HG02610 (cell line): ENCODE data around the gene TMEM127.
"Not testable (repeated sequence)": the region's sequence is repeated elsewhere in the genome, so short reads cannot be mapped to it uniquely, and the experiment has no call there.

Experiments
- ATAC-seq: cut with Tn5 transposase; IDR thresholded peaks from one replicate; pipeline ENCODE4 v1.9.1; 2021; ENCODE audit warnings: mild to moderate bottlenecking, moderate library complexity; ENCODE audit not compliant: unreplicated experiment

The TMEM127 gene

DNA sequence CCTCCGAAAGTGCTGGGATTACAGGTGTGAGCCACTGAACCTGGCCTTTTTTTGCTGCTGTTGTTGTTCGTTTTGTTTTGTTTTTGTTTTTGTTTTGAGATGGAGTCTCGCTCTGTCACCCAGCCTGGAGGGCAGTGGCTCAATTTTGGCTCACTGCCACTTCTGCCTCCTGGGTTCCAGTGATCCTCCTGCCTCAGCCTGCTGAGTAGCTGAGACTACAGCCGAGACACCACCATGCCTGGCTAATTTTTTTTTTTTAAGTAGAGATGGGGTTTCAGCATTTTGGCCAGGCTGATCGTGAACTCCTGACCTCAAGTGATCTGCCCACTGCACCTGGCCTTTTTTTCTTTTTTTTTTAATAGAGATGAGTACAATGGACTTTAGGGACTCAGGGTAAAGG is 22.0 kb downstream of the TMEM127 start:
- ATAC-seq: no peak

DNA sequence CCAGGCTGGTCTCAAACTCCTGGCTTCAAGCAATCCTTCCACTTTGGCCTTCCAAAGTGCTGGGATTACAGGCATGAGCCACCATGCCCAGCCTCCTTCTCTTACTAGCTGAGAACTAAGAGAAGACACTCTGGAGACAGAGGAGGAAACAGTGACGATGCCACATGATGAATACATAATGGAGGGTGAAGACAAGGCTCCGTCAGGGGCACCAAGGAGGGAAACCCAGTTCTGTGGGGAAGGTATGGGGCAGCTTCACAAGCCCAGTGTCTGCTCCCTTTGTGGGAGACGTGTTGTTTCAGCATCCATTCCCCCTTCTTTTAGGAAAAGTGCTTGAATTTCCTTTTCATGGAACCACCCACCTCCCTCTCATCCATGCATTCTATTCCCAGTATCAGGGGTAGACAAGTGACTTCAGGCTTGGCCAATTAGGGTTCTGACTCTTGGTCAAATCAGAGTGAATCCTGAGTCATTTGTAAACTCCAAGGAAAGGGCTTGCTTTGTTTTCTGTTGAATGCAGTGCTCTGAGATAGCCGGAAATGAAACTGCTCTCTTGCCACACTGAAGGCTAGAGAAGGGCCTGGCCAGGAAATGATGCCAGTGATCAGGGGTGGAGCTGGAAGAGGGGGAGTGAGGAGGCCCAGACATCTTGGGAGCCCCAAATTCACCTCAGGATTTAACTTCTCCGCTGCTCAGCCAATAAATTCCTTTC is 23.7 kb downstream of the TMEM127 start:
- ATAC-seq: peak; percentile 91

DNA sequence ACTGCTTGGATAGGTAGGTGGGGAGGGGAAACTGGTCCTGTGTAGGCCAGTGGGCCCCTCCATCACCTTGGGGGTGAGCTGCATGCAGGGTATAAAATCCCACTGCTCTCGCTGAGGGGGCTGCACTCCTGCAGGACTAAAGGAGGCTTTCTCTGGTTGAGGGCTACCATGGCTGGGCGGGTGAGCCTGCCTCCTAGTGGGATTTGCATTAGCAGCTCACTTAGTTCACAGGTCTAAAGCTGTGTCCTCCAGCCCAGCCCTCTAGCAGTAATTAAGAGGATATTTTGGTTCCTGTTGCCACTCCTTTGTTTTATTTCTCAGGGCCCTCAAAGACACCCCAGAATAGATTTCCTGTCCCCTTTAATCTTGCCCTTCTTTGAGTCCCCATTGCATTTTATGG is 24.6 kb downstream of the TMEM127 start:
- no peak for ATAC-seq

DNA sequence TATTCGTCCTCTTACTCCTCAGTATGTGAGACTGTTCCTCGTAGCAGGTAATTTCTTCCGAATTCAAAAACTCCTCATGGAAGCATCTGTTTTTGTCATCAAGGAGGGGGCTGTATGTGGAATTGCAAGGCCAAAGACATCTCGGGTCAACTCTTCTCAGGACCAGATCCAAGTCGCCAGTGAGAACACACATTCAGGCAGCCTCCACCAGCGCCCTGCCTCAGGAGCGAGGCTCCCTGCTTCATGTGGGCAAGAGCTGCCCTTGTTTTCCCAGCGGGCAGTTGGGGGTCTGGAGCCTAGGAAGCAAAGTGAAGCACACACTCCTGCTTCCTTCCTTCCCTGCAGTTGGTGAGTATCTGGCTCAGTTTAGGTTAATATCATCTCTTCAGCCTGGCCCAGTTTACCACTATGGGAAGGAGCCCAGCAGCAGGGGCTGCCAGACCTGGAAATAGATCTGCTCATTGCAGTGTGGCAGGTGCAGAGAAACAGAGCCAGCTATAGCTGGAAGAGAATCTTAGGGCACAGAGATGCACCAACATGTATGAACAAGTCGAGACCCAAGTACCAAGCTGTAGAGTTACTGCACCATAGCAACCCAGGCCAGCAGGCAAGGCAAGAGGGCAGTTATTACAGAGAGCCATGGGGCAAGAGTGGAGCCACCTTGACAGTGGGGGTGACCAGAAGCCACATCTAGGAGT is 25.3 kb downstream of the TMEM127 start:
- no peak for ATAC-seq

DNA sequence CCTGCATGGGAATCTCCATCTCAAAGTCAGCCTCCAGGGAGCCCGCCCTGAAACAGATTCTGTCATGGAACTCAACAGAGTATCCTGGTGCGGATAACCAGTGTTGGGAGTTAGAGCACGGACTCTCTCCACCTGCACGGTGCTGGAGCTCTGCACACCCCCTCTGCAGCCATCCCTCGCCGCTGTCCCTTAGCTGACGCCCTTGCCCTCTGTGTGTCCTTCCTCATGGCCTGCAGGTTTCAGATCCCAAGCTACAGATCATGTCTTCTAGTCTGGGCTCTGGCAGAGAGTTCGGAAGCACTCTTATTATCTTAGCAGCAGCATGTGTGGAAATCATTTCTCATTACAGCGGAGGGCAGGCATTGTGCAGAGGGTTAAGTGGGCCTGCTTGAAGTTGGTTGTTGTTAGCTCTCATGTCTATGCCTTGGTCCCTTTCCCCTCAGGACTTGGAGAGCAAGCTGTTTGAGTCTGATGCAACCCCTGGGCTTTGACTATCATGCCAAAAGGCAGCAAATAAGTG is 26.0 kb downstream of the TMEM127 start:
- ATAC-seq: no peak

GRCh38 chr2:96239091-96239490 is 26.7 kb downstream of the TMEM127 start:
- no peak for ATAC-seq

- ATAC-seq: no peak
Observed at GRCh38 chr2:96238266-96238665, 27.5 kb downstream of the TMEM127 start.

- ATAC-seq: no peak
Observed at GRCh38 chr2:96236882-96237281, 28.9 kb downstream of the TMEM127 start.

GRCh38 chr2:96233880-96234316 is 31.9 kb downstream of the TMEM127 start:
- peak; percentile 85 for ATAC-seq

DNA sequence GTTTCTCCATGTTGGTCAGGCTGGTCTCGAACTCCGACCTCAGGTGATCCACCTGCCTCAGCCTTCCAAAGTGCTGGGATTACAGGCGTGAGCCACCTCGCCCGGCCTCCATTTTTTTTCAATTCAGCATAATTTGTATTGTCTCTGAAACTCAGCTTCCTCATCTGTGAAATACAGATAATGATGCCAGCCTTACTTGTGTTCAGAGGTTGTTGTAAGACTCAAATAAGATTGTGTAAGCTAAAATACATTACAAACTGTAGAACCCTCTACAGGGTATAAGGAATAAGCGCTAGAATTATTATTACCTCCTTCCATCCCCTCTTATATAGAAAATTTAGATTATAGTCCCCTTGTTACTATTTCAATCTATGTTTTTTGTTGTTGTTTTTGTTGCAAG is 32.4 kb downstream of the TMEM127 start:
- ATAC-seq: no peak

DNA sequence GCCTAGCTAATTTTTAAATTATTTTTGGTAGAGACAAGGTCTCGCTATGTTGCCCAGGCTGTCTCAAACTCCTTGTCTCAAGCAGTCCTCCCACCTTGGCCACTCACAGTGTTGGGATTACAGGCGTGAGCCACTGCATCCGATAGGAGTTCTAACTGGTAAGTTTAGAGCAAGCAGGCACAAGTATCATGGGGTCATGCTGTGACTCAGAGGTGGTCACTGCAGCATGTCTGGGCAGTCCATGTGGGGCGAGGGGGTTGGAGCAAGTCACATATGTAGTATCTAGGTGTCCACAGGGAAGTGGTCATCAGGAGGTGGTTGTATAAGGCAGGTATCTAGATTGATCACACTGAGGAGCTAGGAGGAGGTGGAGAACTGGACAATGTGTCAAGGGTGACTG is 34.5 kb downstream of the TMEM127 start:
- ATAC-seq: no peak

DNA sequence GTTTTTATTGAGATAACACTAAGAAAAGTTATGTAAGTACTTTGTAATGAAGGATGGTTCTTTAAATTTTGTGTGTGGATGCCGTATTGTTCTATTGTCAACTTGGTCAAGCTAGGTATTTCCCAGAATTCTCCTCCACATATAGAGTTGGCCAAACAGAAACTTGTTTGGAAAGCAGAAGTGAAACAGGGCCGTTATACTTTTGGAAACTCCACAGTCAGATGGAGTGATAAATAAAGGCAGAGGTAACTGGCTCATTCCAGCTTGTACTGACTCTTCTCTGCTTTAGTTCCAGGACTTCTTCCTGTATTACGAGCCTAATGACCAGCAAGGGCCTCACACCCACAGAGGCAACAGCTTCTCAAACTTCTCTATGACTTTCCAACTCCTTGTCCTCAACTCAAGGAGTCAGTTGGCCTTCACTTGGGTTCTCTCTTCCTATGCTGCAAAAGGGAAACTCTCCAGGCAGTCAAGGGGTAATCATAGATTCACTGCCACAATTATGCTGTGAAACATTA is 40.7 kb downstream of the TMEM127 start:
- ATAC-seq: peak; percentile 88

DNA sequence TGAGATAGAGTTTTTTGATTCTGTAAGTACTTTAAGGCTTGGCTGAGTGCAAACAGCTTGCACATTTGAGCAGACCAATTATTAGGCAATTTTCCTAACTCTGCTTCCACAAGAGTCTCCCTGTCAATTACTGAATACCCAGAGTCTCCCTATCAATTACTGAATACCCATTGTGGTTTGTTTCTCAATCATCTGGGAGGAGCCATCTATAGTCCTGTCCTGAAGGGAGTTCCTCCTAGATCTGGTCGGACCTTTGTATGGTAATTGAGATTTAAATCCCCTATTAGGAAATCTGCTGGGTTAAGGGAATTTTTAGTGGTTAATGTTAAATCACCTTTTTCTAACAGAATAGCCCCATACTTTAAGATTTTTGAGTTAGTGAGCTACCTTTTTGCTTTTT is 44.7 kb downstream of the TMEM127 start:
- not testable (repeated sequence) for ATAC-seq

DNA sequence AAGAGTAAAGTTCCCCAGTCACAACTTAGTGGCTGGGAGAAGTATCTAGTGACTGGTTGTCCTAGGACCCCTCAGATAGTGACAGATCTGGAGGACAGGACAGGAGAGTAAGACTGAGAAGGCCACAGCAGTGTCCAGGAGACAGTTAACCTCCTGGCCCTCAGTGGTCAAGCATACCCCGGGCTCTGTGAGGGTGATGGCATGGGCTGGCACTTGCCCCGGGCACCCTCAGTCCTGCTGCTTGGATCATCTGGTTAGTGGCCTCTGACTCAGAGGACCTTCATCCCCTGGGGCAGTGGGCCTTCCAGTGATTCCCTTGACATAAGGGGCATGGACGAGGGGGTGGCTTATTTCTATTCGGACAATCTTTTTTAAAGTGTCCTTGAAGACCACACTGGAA is 45.8 kb downstream of the TMEM127 start:
- ATAC-seq: not testable (repeated sequence)

DNA sequence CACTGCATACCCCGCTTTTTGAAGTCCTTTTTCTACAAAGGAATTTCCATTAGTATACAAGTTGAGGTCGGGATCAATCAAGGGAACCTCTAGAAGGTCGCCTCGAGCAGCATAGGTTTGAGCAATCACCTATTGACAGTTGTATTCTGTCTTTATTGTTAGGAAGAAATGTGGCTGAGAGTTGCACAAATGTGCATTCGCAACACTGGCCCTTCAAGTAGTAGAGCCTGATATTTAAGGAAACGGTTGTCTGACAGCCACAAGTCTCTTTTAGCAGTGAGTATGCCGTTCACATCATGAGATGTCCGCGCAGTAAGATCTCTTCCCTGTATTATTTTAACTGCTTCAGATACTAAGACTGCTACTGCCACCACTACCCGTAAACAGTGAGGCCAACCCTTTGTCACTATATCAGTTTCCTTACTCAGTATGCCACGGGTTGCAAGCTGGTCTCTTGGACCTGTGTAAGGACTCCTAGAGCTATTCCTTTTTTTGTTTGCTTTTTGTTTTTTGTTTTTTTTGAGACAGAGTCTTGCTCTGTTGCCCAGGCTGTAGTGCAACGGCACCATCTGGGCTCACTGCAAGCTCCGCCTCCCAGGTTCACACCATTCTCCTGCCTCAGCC is 47.2 kb downstream of the TMEM127 start:
- no peak for ATAC-seq

- ATAC-seq: no peak
Observed at GRCh38 chr2:96214554-96214953, 51.2 kb downstream of the TMEM127 start.

- ATAC-seq: no peak
Observed at GRCh38 chr2:96213379-96213778, 52.4 kb downstream of the TMEM127 start.

DNA sequence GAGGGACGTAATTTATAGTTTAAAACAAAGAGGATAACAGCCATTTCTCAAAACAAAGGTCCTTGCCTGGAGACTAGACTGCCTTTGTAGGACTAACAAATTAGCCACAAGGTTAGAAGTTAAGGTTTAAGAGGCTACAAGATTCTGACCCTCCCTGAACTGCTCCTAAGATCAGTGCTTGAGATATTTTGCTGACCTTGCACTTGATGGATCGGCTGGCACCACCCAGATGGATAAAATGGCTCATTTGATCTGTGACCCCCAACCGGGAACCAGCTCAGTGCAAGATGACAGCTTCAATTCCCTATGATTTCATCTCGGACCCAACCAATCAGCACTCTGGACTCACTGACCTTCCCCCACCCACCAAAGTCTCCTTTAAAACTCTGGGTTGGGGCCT is 53.5 kb downstream of the TMEM127 start:
- no peak for ATAC-seq

DNA sequence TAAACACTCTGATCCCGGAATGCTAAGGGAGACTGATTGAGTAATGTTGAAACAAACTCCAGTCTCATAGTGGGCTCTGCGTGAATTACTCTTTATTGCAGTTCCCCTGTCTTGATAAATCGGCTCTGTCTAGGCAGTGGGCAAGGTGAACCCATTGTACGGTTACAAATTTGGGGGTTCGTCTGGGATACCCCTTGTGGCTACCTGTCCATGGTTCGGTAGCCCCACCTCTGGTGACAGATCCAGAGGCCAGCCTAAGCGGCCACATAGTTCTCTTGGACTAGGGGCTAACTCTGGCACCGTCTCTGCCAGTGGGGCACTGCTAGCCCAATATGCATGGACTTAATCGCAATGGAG is 56.1 kb downstream of the TMEM127 start:
- ATAC-seq: no peak

DNA sequence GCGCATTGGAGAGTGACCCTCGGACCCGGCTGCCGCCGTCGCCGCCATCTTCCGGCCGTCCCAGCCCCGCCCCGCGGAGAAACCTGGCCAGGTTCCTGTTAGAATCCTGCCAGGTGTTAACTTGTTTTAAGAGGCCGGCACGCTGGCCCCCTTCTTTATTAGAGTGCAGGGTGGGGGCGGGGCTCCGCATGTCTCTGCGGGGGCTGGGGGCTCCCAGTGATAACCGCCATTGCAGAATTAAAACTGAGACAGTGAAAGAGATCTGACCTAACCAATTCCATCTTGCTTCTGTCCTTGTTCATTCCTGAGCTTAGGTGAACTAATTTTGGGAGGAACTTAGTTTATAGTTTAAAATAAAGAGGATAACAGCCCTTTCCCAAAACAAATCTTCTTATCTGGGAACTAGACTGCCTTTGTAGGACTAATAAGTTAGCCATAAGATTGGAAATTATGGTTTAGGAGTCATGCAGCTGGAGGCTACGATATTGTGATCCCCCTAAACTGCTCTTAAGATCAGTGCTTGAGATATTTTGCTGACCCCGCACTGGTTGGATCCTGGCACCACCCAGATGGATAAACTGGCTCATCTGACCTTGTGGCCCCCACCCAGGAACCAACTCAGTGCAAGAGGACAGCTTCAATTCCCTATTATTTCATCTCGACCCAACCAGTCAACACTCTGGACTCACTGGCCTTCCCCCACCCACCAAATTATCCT is 56.6 kb downstream of the TMEM127 start:
- no peak for ATAC-seq
